Brain pericyte (primary cell): ENCODE data around the gene BATF3.
"Not testable (repeated sequence)": the region's sequence is repeated elsewhere in the genome, so short reads cannot be mapped to it uniquely, and the experiment has no call there.

Experiments used
- DNase-seq: peaks from one replicate; pipeline ENCODE4 v3.0.0-alpha.2; 2012; ENCODE audit warnings: low read depth, low spot score

Gene BATF3

GRCh38 chr1:212658250-212658649, 41.4 kb downstream of the BATF3 start:
- DNase-seq, result not testable (repeated sequence)

GRCh38 chr1:212656730-212657129, 42.9 kb downstream of the BATF3 start:
- DNase-seq, result no peak

GRCh38 chr1:212655668-212656440, 43.8 kb downstream of the BATF3 start:
- DNase-seq, result no peak

GRCh38 chr1:212652609-212653008, 47.0 kb downstream of the BATF3 start:
- DNase-seq, result no peak

- DNase-seq, result no peak
These were observed 47.7 kb downstream of the BATF3 start for GRCh38 chr1:212651977-212652376.

GRCh38 chr1:212651521-212651920, 48.1 kb downstream of the BATF3 start:
- no peak for DNase-seq

GRCh38 chr1:212650228-212650627, 49.4 kb downstream of the BATF3 start:
- DNase-seq, result no peak

- no peak for DNase-seq
These were observed 50.6 kb downstream of the BATF3 start for GRCh38 chr1:212649020-212649419.

GRCh38 chr1:212648431-212648830, 51.2 kb downstream of the BATF3 start:
- DNase-seq, result no peak

GRCh38 chr1:212647004-212647403, 52.6 kb downstream of the BATF3 start:
- DNase-seq, result no peak

GRCh38 chr1:212646588-212646987, 53.1 kb downstream of the BATF3 start:
- DNase-seq, result no peak

GRCh38 chr1:212645546-212646543, 53.8 kb downstream of the BATF3 start:
- no peak for DNase-seq

GRCh38 chr1:212644866-212645545, 54.6 kb downstream of the BATF3 start:
- no peak for DNase-seq

- no peak for DNase-seq
These were observed 55.8 kb downstream of the BATF3 start for GRCh38 chr1:212643877-212644276.

GRCh38 chr1:212641956-212642355, 57.7 kb downstream of the BATF3 start:
- DNase-seq, result no peak

- DNase-seq, result no peak
These were observed 59.3 kb downstream of the BATF3 start for GRCh38 chr1:212640223-212640878.

- DNase-seq, result not testable (repeated sequence)
These were observed 60.1 kb downstream of the BATF3 start for GRCh38 chr1:212639524-212639923.

GRCh38 chr1:212638492-212639151, 61.0 kb downstream of the BATF3 start:
- no peak for DNase-seq

- DNase-seq, result no peak
These were observed 61.7 kb downstream of the BATF3 start for GRCh38 chr1:212637902-212638301.
